HT-29 (cell line): ENCODE results near the gene SCN1B. TPM values are rescaled to one million over a fixed set of nuclear protein-coding genes. Genes with fewer than 3 reads are reported as not detected.
A peak's percentile ranks its signal among the peaks of the same experiment; 100 is the strongest.

Experiments
- DNase-seq: peaks from one replicate; pipeline ENCODE4 v3.0.0-alpha.2; 2015; ENCODE audit warnings: low spot score
- total RNA-seq: library from RNA; depleted of rRNA; stranded (reverse); fragments of >200 nt; shearing (Covaris generic); gene quantifications from 2 replicates; pipeline ENCODE4 v1.2.3, GENCODE V29; 2014

Gene SCN1B
- total RNA-seq, 1 experiment from 2014 or later = 0.25 TPM

DNA sequence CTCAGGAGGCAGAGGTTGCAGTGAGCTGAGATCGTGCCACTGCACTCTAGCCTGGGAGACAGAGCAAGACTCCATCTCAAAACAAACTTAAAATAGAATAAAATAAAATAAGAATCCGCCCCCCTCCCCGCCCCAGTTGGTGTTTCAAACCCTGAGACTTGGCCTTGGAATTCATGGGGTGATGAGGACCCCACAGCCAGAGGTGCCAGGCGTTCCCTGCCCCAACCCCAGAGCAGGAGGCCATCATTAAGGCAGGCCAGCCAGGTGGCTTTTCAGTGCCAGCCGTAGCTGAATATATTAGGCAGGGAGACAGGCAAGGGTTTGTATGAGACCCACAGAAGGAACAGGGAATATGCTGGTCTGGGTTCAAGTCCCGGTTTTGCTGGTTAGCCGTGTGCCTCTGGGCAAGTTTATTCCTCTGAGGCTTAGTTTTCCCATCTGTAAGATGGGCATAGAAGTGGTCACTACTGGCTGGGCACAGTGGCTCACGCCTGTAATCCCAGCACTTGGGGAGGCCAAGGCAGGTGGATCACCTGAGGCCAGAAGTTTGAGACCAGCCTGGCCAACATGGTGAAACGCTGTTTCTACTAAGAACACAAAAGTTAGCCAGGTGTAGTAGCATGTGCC is 23.5 kb downstream of the SCN1B start:
- no peak for DNase-seq

DNA sequence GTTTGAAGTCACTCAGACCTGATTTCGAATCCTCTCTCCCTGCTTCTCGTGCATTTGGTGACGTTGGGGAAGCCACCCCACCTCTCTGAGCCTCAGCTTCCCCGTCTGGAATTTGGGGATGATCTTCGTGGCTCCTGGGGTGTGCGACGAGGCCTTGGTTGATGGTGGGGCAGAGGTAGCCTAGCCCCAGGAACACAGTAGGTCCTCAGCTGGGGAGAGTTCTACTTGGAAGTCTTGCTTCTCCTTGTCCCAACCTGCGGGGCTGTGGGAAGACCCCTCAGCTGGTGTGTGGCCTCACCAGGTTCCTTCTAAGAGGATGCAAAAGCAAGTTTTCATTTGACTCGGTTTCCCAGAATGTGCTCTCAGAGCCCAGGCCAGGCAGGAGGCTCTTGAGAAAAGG is 24.4 kb downstream of the SCN1B start:
- DNase-seq = no peak

- peak; percentile 59 for DNase-seq
These were observed 25.5 kb downstream of the SCN1B start for GRCh38 chr19:35055715-35056179.

DNA sequence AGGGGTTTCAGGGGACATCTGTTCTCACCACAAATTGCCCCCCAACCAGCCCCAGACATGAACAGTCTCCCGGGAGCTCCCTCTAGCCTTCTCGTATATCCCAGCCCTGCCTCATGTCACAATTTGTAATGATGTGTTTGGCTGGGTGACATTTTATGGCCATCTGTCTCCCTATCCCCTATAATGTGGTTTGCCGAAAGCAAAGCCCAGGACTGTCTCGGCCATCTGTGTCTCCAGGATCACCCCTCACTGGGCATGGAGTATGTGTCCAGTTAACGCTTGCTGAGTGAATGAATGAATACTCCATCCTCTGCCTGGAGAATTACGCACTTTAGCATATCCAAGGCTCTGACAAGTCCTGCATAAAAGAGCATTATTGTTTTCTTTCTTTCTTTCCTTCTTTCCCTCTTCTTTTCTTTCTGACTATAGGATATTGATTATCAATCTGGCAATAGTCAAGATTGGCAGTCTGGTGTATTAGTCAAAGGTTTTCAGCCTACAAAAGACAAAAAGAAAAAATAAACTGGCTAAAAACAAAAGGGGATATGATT is 26.3 kb downstream of the SCN1B start:
- DNase-seq = no peak

GRCh38 chr19:35058370-35058769 is 28.1 kb downstream of the SCN1B start:
- no peak for DNase-seq

DNA sequence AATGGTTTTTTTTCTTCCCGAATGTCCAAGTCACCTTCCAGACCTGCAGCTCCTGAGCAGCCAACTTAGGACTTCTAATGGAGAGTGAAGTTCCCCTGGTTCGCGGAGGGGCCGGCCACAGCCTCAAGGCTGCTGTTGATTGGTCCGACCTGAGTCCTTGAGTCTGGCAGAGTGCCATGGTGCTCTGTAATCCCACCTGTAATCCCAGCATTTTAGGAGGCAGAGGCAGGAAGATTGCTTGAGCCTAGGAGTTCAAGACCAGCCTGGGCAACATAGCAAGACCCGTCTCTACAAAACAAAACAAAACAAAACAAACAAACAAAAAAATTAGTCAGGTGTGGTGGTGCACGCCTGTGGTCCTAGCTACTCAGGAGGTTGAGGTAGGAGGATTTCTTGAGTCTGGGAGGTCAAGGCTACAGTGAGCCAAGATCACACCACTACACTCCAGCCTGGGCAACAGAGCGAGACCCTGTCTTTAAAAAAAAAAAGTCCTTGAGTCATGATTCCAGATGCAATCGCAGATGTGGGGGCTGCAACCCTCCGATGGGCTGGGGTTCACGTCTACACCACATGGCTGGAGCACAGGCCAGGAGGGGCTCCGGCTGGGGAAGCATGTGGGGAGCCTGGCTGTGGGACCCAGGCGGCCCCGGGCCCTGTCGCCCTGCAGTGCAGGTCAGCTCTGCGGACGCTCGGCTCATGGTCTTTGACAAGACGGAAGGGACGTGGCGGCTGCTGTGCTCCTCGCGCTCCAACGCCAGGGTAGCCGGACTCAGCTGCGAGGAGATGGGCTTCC is 28.9 kb downstream of the SCN1B start:
- DNase-seq = no peak

- DNase-seq = no peak
These were observed 29.5 kb downstream of the SCN1B start for GRCh38 chr19:35059799-35060091.

- no peak for DNase-seq
These were observed 30.0 kb downstream of the SCN1B start for GRCh38 chr19:35060160-35060855.

GRCh38 chr19:35061583-35062373 is 31.5 kb downstream of the SCN1B start:
- DNase-seq = no peak

GRCh38 chr19:35062942-35063341 is 32.7 kb downstream of the SCN1B start:
- DNase-seq = no peak

DNA sequence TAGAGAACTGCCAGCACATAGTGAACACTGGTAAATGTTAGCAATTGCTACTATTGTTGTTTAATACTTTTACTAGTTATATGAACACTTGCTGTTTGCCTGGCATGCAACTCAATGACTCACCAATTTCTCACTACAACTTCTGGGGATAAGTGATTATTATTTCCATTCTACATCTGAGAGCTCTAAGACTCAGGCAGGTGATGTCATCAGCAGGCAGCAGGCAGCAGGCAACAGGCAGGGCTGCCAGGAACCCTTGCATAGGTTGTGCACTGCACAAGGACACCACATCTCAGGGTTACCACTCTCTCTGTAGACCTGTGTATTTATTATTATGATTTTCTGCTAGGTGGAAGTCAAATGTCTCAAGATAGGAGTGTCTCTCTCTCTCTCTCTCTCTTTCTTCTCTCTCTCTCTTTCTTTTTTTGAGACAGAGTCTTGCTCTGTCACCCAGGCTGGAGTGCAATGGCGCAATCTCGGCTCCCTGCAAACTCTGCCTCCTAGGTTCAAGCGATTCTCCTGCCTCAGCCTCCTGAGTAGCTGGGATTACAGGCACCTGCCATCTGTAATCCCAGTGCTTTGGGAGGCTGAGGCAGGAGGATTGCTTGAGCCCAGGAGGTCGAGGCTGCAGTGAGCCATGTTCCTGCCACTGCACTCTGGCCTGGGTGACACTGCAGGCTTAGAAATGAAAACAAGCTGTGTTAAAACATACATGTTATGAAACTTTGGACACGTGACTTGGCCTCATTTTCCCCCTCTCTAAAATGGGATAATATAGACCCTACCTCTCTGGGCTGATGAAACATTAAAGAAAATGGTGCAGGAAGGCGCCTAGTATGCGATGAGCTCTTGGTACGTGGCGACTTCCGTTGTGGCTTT is 33.9 kb downstream of the SCN1B start:
- no peak for DNase-seq

GRCh38 chr19:35065574-35065973 is 35.3 kb downstream of the SCN1B start:
- no peak for DNase-seq

DNA sequence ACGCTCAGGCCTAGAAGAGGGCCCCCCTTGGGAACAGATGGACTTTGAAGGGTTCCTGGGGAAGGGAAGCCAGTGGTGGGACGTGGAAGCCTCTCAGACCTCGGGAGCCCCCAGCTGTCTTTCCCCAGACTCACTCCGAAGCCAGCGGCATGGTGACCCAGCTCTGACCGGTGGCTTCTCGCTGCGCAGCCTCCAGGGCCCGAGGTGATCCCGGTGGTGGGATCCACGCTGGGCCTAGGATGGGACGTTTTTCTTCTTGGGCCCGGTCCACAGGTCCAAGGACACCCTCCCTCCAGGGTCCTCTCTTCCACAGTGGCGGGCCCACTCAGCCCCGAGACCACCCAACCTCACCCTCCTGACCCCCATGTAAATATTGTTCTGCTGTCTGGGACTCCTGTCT is 35.9 kb downstream of the SCN1B start:
- DNase-seq = no peak

- DNase-seq = peak; percentile 96
These were observed 36.7 kb downstream of the SCN1B start for GRCh38 chr19:35066691-35067563.

- no peak for DNase-seq
These were observed 38.8 kb downstream of the SCN1B start for GRCh38 chr19:35068941-35069634.

DNA sequence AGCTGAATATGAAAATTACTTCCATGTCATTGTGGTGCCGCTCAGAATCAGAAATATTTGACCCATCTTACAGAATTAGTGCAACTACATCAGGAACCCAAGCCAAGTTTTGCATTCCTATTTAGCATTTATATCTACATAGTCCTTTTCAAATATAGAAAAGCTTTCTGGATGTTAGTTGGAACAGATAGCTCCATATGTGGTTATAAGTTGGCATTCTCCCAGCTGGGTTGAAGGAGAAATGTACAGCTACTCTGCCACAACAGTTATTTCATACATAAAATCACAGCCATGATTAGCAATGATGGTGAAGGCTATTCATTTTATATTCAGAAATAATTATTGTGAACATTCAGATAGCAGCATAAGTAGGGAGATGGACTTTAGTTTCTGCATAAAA is 39.4 kb downstream of the SCN1B start:
- no peak for DNase-seq

- DNase-seq = no peak
These were observed 40.2 kb downstream of the SCN1B start for GRCh38 chr19:35070471-35070870.

DNA sequence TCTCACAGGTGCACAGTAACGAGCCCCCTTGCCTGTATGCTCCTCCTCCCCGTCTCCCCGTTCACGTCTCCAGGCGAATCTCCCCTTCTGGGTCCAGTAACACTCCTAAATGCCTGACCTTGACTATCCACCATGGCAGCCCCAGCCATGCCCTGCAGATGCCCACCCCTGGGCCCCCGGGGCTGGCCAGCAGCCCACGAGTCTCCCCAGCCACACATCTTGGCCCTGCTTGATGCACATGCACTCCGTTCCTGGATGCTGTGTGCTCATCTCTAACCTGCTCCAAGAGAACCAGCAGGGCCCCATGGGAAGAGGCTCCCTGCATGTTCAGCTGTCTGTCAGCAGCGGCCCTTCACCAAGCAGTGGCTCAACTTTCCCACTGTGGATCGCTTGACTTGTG is 43.2 kb downstream of the SCN1B start:
- no peak for DNase-seq

DNA sequence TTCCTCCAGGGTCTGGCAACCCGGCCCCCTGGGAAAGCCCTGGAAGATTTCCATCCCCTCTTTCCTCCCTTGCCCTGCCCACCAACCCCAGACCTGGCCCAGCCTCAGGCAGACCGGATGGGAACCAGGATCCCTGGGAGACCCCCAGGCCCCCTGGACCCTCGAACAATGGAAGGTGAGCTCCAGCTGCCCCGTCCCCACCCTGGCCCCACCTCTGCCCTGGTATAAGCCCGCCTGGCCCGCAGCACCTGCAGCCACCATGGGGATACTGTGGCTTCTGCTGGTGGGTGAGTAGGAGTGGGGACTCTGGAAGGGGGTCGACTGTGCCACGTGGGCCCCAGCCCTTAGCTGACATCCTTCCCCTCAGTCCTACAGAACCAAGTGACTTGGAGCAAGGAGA is 43.7 kb downstream of the SCN1B start:
- DNase-seq = no peak
